HG03571 (cell line): ENCODE data around the gene SMIM1.

Source experiments
- ATAC-seq: cut with Tn5 transposase; IDR thresholded peaks from one replicate; pipeline ENCODE4 v1.9.1; 2021; ENCODE audit not compliant: unreplicated experiment

The SMIM1 gene

DNA sequence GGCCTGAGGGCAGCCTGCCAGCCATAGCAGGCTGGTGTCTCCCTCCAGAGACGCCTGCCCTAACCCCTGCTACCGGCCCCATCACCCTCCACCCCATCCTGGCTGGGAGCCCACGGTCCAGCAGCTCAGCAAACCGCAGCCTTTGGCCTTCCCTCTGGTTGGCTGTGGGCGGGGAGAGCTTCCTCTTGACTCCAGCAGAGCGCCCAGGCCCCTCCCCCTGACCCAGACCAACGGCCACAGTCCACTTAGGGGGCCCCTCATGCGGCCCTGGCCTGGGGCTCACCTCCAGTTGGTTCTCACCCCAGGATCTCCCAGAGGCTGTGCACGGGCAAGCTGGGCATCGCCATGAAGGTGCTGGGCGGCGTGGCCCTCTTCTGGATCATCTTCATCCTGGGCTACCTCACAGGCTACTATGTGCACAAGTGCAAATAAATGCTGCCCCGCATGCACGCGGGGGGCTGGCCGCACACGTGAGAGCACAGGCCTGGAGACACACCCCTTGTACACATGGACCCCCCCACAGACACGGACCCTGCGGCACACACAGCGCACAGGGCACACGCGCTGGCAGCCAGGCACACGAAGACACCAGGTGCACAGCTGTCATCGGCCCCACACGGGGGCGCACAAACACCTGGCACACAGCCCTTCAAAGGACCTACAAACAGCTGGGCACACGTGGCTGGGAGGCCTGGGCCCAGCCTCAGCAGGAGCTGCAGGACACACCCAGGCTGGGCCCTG, 3.1 kb downstream of the SMIM1 start:
- ATAC-seq, result no peak

DNA sequence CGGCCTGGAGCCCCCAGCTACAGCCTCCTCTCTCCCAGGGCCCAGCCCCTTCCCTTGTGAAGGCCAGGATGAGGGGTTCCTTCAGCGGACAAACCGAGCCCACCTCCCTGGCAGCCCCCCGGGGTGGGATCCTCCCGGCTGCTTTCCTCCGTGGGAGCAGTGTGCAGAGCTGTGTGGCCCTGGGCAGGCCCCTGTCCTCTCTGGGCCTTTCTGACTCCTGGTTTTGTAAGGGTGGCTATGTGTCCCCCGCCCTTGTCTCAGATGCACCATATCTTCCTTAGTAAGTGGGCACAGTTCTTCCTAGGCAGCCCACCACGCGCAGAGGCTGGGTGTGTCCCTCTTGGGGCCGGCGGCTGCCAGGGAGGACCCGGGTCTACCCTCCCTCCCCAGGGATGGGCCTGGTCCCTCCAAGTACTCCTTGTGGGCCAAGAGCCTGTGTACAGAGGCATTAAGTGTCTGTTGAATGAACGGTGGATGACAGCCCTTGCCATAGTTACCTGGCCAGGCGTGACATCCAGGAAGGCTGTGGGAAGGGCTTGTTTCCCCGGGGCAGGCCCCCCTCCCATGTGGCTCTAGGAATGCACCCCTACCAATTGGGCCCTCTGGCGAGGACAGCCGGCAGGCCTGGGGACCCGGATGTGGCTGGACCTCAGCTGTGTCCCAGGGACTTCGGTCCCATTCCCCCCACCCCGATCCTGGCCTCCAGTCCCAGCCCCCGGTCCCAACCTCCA, 3.8 kb downstream of the SMIM1 start:
- ATAC-seq, result no peak

DNA sequence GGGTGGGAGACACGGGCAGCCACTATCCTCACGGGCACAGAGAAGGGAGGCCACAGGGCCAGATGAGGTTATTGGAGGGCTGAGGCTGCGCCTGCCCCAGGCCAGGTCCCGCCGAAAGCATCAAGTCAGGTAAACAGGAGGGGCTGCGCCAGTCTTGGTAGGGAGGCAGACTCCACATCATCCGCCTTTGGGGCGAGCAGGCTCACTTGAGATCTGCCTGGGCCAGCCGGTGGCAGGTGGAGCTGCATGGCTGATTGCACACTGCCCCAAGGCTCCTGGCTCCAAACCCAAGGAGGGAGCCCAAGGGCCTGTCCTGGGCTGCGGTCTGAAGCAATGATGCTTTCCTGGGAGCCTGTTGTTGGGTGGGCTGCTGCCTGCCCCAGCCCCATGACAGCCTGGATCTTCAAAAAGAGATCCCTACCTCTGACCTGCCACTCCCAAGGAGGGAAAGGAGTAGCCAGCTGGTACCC, 4.6 kb downstream of the SMIM1 start:
- no peak for ATAC-seq

DNA sequence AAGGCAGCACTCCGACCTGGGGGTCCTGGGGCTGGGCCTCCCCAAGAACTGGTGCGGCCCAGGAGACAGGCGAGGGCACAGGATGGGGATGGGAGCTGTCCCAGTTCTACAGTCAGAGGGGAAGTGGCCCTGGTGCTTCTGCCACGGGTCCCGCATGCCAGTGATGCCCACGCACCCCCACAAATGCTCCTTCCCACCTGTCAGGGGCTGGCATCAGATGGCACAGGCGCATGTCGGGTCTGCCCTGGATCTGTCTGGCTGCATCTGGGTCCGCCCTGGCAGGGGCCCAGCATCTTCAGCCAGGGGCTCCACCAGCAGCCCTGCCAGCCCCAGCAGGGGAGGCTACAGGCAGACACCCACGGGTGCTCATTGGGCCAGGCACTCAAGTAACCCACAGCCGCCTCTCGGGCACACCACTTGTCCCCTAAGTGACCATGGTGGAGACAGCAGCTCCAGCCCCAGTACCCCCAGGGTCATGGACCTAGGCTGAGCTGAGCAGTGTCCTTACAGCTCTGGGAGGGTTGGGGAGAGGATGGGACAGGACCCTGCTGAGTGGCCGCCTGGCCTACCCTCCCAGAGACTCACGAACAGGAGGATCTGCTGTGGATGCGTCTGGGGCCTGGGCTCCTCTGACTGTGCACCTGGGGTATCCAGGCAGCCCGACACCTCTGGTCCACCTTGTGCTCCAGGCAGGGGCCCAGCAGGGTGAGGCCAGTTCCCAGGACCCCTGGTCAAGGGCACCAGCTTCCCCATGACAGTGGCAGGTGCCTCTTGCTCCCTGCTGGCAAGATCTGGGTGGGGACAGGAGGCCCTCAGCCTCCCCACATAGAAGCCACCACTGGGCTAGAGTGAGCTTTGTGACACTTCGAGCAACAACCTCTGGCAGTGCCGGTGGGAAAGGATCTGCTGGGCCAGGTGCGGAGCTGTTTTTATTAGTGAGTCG, 5.4 kb downstream of the SMIM1 start:
- ATAC-seq, result no peak

GRCh38 chr1:3778590-3779264, 6.2 kb downstream of the SMIM1 start:
- ATAC-seq, result no peak

- no peak for ATAC-seq
Measured at GRCh38 chr1:3779265-3779911, 6.8 kb downstream of the SMIM1 start.

GRCh38 chr1:3779912-3780416, 7.4 kb downstream of the SMIM1 start:
- ATAC-seq, result no peak

GRCh38 chr1:3780901-3781300, 8.4 kb downstream of the SMIM1 start:
- no peak for ATAC-seq

DNA sequence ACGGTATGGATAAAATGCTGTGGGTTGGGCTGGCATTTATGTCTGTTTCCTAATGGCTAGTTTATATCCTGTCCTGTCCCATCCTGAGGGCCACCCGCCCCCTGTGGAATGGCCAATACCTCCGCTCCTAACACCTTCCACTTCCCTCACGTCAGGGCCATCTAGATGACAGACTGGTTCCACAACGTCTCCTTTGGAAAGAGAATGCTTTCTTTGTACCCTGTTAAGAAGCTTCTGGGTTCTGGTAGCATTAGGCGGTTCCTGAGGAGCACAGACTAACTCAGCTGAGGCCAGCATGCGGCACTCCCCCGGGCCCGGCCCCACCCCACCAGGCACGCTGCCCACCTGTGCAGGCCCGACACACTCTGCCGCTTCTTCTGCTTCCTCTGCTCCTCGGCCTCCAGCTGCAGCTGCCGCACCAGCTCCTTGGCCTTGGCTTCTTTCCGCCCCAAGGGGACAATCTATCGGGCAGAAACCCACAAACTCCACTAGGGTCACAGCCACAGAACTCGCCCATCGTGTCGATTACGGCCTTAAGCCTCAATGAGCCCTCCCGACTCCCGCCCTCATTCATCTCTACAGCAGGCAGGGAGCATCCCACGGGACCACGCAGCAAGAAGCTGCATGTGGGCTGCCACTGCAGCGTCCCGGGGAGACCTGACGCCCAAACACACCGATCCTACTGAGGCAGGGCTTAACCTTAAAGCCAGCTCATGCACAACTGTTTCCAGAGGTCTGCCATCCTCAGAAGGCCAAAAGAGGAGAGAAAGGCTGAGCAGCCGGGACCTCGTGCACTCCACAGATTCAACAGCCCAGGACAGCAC, 11.3 kb downstream of the SMIM1 start:
- ATAC-seq, result no peak

GRCh38 chr1:3785045-3785444, 12.5 kb downstream of the SMIM1 start:
- ATAC-seq, result no peak

DNA sequence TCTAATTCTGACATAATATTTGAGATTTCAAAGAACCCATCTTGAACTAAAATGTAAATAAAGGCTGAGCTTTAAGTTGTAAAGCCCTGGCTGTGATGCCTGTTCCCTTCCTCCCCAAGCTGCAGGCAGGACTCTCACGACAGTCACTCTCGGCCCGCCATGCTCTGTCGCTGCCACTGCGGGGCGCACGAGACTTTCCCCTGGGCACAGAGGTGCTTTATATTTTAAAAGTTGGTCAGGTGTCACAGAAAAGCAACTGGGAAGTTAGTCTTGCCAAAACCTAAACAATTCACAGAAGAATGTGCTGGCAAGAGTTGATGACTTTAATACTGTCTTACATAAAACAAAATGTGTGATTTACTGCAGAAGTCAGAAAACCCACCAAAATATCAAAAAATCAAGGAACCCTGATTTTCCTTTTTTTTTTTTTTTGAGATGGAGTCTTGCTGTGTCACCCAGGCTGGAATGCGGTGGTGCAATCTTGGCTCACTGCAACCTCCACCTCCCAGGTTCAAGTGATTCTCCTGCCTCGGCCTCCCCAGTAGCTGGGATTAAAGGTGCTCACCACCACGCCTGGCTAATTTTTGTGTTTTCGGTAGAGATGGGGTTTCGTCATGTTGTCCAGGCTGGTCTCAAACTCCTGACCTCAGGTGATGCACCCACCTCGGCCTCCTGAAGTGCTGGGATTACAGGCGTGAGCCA, 13.1 kb downstream of the SMIM1 start:
- no peak for ATAC-seq

DNA sequence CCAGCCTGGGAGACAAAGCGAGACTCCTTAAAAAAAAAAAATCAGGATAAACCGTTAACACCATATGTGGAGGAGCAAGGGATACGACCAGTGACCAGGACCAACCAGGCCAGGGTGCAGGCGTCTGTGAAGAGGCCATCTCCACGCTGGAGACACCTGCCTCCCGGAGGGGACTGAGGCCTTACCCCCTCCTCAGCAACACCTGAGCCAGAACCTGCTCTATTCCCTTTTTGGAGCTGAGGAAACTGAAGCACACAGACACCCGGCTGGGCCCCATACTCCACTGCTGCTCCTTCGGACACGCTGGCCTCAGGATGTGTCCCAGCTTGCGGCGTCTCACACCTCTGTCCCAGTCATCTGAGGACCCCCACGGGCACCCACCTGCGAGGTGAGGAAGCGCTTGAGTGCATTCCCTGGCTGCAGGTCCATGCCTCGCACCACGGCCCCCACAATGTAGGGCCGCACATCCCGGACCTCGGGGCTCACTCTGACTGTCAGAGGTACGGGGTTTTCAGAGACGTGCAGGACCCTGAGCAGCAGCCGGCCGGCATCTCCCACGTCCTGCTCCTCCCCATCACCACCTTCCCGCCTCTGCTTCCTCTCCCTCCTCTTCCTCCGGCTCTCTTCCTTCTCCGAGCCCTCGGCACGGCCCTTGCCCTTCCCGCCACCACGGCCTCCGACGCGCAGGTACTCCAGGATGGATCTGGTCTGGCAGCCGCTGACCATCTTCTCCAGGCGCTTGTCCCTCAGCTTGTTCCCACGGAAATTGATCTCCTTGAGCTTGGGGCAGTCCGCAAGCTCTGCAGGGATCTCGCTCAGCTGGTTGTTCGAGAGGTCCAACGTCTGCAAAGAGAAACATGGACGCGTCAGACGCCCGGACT, 14.2 kb downstream of the SMIM1 start:
- no peak for ATAC-seq

- ATAC-seq, result no peak
Measured at GRCh38 chr1:3787349-3787715, 14.8 kb downstream of the SMIM1 start.

- ATAC-seq, result no peak
Measured at GRCh38 chr1:3787745-3788605, 15.4 kb downstream of the SMIM1 start.

- ATAC-seq, result no peak
Measured at GRCh38 chr1:3788756-3789420, 16.3 kb downstream of the SMIM1 start.
